CMK (cell line): ENCODE results near the gene NRXN2.

Experiments
- DNase-seq: peaks from one replicate; pipeline ENCODE4 v3.0.0-alpha.2; 2010; ENCODE audit warnings: low read depth

Gene NRXN2

DNA sequence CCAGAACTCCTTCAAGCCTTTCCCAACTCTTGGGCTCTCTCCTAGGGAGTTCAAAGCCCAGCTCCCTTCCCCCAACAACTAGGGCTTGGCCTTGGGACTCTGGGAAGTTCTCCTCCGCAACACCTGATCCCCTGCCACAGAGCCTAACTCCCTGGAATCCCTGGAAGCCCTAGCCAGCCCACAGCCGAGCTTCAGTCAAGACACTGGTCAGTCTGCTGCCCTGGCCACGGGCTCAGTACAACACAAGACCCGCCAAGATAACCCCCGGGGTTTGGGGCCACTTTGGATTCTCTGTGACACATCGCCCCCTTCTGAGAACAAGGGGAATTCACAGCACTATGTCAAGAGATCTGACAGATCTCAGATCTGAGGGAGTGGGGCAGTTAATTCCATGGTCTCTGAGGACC, 73.7 kb downstream of the NRXN2 start:
- no peak for DNase-seq

DNA sequence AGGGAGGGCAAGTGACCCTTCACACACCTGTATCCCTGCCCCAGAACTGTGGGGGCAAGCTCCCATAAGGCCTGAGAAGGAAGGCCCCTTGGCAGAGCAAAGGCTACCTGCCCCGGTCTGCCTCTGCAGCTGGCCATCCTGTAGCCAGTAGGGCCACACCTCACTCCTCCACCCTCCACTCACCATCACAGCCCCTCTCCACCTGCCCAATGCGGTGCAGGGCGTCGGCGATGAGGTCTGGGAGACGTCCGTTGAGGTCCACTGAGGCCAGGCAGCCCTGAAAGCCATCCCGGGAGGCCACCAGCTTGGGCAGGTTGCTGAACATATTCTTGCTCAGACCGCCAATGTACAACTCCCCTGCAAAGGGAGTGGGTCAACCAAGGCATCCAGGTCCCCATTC, 74.4 kb downstream of the NRXN2 start:
- no peak for DNase-seq

DNA sequence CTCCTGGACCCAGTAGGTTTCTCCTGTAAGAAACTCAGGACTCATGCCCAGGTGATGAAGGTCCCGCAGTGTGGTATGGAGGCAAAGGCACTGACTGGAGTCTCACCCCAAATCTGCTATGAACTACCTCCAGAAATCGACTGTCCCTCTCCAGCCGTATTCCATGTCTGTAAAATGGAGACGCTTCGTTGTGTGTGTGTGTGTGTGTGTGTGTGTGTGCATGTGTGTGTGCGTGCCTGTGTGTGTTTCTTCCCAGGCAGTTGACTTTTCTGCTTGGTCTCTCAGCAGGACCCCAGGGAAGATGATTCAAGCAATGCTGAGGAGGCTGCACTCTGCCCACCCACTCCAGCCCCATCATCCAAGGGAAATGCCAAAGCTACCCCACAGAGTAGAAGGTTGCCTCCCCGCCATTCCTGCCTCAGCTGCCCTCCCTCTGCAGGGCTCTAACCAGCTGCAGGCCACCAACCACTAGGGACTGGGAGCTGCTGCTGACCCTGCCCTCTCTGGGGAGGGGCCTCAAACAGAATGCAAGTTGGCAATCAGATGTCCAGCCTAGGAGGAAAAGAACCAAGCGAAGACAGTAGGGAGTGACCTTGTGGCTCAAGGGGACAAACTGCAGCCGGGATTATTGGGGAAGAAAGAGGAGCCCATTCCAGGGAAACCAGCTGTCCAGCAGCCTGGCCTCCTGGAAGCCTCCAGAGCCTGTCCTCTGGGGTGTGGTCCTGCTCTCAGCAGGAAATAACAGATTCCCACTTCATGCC, 75.8 kb downstream of the NRXN2 start:
- DNase-seq: no peak

DNA sequence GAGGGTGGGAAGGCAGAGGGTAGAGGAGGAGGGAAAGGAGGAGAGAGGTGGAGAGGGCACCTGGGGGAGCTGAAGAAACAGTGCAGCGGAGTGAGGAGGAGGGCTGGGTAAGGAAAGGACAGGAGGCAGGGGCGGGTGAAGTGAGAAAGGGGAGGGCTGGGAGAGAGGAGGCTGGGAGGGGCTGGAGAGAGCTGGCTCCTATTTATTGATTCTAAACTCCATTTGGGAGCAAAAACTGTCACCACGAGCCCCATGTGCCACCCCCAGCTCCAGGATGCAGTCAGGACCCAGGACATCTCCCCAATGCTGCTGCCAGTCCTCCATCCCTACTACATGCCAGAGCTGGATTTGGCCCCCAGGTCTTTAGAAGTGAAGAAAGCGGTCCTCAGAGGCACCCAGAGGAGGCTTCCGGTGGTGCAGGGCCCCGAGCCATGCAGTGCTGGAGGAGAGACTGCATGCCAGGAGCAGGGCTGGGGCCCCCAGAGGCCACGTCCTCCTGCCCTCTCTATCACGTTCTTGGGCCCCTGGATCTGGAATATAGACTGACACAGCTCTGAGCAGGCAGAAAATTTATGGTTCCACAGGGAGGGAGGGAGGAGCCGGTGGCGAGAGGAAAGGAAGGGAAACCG, 78.2 kb downstream of the NRXN2 start:
- DNase-seq: no peak

DNA sequence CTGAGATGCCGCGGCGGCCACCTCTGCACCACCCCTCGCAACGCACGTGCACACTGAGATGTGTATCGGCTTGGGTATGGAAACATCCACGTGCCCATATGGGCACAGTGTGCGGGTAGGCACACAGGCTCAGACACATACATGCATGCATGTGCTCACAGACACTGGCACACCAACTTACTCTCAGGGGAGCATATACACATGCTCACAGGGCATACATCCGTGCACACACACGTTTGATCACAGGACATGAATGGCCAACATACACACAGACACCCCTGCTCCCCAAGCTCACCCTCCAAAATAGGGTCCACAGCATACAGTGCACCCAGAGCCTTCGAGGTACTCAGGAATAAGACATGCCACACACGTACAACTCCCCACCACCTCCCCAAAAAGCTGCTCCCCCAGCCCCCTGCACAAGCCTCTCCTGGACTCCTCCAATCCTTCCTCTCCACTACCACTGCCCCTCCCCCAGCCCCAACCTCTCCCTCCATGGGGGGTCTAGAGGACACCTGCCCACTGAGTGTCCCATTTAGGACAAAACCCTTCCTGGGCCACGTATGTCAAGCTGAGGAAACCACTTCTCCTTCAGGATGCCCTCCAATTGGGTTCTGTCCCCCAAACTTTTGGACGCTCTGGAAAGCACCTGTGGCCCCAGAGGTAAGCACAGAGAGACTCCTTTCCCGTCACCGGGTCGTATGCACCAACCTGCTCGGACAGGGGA, 78.9 kb downstream of the NRXN2 start:
- DNase-seq: no peak

DNA sequence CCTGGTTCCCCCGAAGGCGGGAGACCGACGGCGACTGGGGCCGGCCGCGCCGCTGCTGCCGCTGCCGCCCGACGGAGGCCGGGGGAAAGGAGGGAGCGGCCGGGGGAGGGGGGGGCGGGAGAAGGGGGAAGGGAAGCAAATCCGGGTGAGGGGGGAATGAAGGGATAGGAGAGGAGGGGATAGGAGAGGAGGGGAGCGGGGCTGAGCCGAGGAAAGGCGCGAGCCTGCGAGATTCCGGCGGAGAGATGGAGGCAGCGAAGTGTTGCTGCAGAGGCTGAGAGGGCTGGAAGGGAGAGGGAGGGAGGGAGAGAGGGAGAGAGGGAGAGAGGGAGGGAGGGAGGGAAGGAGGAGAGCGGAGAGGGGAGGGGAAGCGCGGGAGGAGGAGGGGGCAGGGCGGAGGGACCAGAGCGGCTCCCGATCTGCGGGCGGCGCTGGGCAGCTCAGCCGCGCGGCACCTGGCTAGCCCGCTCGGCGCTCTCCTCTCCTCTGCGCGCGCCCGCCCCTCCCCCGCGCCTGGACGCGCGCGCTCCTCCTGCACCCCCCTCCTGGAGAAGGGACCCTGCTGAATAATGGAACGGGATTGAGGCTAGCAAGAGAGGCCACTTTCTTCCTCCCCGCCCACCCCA, 79.6 kb downstream of the NRXN2 start:
- no peak for DNase-seq

DNA sequence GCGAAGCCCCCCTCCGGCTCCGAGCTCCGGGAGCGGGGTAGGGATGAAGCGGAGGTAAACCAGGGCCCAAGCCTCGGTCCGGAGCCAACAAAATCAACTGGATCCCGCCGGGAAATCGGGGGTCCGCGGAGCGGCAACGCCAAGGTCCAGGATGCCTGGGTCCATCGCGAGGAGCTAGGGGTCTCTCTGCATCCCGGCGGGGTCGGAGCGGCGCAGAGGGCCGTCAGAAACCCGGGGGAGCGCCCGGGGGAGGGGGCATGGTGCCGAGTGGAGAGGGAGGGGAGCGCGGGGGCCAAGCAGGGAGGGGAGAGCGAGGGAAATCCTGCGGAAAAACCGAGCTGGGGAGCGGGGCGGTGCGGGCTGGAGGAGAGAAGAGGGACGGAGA, 80.1 kb downstream of the NRXN2 start:
- DNase-seq: no peak

DNA sequence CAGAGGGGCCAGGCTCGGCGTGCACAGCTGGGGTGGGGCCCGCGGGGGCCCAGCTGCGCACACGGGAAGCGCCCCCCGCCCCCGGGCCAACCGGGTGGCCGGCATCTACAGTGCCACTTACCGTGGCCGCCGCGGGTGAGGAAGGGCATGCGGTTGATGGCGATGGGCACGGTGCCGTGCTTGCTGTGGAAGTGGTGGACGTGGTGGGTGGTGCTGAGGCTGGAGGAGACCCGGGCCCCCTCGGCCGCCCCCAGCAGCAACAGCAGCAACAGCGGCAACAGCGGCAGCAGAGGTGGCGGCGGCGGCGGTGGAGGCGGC, 80.6 kb downstream of the NRXN2 start:
- no peak for DNase-seq

DNA sequence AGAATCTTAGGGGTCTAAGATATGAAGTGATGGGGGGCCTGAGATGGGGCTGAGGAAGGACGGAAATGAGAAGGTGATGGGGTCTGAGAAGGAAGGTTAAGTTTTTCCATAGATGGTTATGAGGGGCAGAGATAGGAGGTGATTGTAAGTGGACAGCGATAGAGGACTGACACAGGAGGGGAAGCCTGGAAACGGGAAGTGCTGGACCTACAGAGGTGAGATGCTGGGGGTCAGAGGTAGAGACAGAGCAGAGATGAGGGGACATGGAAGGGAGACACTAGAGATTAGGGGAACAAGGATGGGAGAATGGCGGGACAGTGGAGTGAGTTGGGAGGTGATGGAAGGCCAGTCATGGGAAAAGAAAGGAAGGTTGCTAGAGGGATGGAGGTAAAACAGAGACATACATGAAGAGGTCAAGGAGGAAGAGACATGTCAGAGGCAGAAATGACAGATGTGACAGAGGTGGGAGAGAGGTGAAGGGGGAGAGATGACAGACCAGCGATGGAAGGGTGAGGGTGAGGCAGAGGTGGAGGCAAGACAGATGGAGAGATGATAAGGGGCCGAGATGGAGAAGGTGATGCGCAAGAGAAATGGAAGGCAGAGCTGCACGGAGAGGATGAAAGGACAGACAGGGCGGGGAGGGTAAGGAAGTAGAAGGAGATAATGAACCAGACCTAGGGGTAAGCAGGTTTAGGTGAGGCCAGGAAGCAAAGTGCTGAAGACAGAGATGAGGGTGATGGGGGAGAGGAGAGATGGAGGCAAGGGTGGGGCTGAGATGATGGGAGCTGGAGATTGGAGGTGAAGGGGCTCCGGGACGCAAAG, 81.2 kb downstream of the NRXN2 start:
- DNase-seq: no peak

DNA sequence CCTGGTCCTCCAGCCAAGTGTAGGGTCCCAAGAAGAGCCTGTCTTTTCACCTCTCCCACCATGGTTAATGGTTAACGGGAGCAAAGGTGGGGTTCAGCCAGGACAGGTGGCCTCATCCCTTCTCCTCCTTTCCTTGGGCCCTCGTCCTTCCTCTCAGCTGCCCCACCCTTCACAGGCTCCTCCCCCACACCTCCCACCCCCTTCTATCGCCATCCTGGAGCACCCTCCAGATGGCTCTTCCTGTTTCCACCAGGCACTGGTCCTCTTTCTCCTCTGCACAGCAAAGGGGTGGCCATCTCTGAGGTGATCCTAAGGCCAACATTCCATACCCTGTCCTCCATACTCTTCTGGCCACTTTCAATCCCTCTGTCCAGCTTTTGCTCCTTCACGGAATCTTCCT, 83.1 kb downstream of the NRXN2 start:
- no peak for DNase-seq

DNA sequence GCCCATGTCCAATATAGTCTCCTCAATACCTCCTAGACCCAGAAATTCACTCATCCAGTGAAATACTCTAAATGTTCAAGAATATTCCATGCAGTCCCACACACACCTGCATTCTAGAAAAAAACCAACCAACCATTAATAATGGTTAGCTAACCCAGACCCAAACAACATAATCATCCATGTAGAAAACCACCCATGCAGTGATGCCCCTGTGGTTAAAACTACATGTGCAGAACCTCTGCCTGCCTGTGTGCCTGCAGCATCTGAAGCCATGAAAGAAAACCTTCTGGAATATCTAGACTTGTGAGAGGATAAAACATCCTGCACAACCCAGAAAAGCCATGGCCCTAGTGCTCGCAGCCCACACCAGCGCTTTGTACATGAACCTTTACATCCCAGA, 84.2 kb downstream of the NRXN2 start:
- DNase-seq: no peak

DNA sequence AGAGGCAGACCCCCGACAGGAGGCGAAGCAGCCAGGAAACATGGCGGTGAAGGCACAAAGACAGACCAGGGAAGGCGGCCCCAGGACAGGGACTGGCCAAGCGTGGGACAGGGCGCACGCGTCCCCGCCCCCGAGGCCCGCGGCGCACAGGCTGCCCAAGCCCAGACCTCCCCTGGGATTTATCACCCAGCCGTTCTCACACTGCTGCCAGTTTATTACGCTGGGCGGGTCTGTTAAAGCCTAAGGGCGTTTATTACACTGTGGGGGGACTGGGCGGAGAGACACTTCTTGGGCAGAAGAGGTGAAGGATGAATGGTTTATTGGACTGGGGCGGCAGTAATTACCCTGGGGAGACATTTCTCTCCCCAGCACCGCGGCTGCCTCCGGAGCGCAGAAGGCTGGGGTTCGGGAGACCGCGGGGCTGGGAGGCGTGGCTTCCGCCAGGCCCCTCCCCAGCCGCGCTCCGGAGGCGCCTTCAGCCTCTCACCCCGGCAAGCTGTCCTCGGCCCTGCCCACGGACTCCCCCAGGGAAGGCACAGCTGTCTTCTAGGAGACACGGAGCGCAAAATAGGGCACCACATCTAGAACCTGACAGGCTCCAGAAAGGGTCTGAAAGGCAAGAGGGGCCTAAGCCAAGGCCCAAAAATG, 84.9 kb downstream of the NRXN2 start:
- DNase-seq: no peak

DNA sequence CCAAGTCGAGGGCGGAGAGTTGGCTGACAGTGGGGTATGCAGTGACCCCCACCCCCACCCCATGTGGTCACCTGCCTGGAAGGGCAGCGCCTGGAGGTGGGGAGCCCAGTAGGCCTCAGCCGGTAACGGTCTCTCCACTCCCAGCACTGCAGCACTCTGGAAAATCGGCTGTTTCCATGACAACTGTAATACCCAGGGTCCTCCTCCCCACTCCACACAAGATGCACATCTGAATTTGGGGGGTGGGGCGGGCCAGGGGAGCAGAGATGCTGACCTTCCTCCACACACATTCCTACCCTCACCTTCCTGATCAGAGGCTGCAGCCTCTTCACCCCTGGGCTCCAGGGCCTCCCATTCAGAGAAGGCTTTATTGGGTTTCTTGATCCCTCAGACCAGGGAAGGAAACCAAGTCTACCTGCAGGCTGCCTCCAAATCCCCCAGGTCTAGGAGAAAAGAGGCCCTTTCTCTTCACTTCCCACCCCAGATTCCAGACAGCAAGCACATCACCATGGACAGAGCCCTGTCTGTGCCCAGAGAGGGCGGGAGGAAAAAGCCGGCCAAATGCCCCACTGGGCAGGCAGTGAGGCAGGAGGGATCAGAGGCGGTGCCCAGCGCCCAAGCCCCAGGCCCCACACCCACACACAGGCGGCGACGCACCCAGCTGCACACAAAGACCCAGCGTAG, 85.5 kb downstream of the NRXN2 start:
- no peak for DNase-seq

DNA sequence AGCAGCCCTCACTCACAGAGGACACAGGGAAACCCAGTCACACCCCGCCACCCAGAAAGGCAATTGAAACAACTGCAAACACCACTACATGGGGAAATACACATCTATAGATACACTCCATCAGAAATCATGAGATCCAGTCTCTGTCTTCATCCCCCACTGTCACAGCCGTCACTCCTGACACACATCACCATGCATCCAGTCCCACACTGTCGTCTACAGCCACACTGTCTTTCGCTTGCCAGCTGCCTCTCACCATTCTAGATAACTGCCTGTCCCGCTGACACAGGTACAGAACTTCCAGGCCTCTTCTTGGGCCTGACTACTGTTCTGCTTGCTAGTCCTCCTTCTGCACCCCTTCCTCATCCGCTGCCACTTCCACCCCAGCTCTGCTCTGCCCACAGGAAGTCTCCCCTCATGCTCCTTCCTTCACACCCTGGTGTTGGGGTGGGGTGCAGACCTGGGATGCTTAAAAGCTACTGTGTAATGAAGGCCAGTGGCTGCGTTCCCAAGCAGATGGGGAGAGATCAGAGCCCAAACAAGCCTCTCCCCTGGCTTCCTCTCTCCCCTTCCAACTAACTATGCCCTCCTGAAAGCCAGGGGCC, 89.3 kb downstream of the NRXN2 start:
- no peak for DNase-seq

DNA sequence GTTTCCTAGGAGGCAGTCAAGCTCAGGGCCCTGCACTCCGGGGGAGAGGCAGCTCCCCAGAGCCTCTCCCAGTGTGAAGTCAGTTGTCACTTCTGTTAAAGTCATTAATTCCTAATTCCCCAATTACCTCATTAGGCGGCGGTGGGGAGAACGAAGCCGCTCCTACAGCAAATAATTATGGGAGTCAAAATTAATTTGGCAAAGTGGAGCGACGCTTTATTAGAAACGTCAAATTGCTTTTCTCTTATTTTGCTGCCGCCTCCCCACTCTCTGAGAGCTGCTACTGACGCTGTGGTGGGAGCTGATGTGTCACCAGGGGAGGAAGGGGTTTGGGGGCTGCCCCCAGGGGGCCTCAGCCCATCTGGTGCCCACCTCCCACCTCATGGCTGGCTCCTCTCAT, 90.3 kb downstream of the NRXN2 start:
- no peak for DNase-seq

DNA sequence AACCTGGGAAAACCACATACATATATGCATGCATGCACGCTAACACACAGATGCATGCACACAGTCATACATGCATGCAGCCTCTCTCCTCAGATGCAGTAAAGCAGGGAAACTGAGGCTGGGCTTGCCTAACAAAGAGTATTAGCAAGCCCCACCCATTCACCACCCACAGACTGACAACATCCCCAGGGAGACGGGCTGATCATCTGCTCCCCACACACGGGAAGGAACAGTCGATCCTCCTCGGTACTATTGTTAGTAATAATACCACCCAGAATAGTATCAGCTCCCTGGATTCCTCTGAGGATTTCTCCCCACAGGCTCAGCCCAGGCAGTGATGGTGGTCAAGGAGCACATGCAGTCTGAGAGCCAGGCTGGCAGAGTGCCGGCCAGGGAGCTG, 90.8 kb downstream of the NRXN2 start:
- no peak for DNase-seq

DNA sequence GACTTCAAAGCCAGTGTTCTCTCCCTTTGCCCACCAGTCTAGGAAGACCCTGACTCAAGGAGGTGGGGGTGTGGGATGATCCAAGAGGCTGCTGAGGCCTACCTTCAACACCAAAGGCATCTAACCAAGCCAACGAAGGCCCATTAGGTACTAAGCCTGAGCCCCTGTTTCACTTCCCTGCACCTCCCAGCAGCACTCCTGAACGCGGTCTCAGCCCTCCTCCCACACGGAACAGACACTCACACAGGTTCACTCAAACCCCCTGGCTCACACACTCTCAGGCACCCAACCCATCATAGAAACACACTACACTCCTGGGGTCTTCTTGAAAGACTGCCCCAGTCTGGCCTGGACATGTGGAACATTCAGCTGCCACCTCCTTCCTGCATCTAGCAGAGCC, 91.3 kb downstream of the NRXN2 start:
- no peak for DNase-seq

DNA sequence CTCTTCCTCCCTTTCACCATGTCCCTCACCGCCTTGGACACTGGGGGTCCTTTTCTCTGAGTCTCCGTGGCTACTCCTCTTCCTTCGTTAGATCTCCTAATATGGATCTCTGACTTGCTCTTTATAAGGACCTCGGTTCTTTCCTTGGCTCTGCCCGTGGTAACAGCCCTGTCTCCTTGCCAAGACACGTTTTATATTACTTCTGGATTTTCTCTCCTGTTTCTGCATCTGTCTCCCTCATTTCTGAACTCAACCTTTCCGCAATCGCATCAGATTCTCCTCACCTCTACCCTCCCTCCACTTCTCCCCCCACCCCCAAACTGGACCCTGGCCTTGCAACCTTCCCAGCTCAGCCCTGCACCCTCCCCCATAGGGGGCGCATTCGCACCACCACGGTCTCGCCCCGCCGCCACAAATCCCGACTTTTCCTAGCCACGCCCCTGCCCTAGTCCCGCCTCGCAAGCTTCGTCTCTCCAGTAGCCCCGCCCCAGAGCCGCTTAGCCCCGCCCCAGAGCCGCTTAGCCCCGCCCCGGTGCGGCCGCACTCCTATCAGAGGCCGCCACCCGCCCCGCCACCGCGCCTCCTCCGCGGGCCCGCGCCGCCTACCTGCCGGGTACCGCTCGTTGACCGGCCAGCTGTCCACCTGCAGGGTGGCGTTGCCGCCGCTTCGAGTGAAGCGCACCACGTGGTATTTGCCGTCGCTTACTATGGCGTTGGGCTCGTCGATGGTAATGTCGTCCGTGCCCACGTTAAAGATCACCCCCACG, 93.0 kb downstream of the NRXN2 start:
- no peak for DNase-seq

DNA sequence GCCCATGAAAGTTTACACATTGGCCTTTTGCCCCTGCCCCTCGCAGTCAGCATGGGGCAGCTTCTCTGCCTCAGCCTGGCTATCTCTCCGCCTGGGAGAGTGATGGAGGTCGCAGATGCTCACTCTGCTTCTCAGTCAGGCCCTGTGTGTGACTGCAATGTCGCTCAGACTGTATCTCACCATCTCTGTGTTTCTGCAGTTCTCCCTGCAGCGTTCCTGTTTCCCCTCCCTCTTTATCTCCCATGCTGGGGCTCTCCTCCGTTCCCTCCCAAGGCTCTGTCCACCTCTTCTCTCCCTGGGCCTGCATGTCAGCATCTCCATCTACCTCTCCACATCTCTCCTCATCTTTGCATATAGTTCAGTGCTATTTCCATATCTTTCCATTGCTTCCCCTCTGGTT, 93.9 kb downstream of the NRXN2 start:
- no peak for DNase-seq

DNA sequence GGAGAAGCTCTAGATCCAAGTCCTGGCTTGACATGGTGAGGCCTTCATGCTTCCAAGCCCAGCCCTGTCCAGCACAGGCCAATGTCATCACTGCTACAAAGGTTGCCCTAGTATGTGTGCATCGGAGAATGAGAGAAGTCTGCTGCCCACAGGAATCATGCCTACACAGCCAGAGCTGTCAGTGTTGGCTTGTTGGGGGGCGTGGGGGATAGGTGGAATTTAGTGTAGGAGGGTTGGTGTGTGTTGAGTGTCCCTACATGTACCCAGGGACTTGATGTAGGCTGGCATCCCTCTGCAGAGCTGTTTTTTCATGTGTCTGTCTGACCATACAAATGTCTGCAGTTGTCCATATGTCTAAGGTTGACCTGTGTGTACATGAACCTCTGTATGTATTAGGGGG, 94.4 kb downstream of the NRXN2 start:
- DNase-seq: no peak
